ENCODE measurements around the gene TNIP1.

The TNIP1 gene

GRCh38 chr5:151096001-151096373, 15.2 kb upstream of the TNIP1 start:
- no peak for DNase-seq
- H3K27me3 ChIP-seq: no peaks in the 10 kb centered on the region
- no peaks in the 10 kb centered on the region for H3K9me3 ChIP-seq
- no peak overlapping the region for H3K4me3 ChIP-seq (ENCODE audit: low read depth, low read length)
- no peaks in the 10 kb centered on the region; the same call in none of the 2 replicates for H3K4me1 ChIP-seq
- TF ChIP-seq CTCF (IDR thresholded peaks at IDR 0.05; ENCODE audit: low read depth, low read length): no peak
- no peaks in the 10 kb centered on the region; the same call in 1 of the 2 replicates for H3K36me3 ChIP-seq

GRCh38 chr5:151095341-151096000, 14.6 kb upstream of the TNIP1 start:
- DNase-seq: no peak

GRCh38 chr5:151094852-151095245, 14.0 kb upstream of the TNIP1 start:
- Histone ChIP-seq H3K9me3 (no peaks in the 10 kb centered on the region), H3K27me3 (no peaks in the 10 kb centered on the region), H3K4me3 (ENCODE audit: low read depth, low read length) (no peak overlapping the region), H3K4me1 (no peaks in the 10 kb centered on the region; the same call in none of the 2 replicates), H3K36me3 (no peaks in the 10 kb centered on the region; the same call in 1 of the 2 replicates)
- no peak for TF ChIP-seq CTCF (IDR thresholded peaks at IDR 0.05; ENCODE audit: low read depth, low read length)
- DNase-seq: no peak

More at GRCh38 chr5:151095341-151096000, 14.6 kb upstream of the TNIP1 start:
- Histone ChIP-seq H3K27me3 (no peaks in the 10 kb centered on the region), H3K4me3 (ENCODE audit: low read depth, low read length) (no peak overlapping the region), H3K36me3 (no peaks in the 10 kb centered on the region; the same call in 1 of the 2 replicates), H3K9me3 (no peaks in the 10 kb centered on the region), H3K4me1 (no peaks in the 10 kb centered on the region; the same call in none of the 2 replicates)
- TF ChIP-seq CTCF (IDR thresholded peaks at IDR 0.05; ENCODE audit: low read depth, low read length): no peak

GRCh38 chr5:151094030-151094851, 13.4 kb upstream of the TNIP1 start:
- Histone ChIP-seq H3K4me1 (no peaks in the 10 kb centered on the region; the same call in none of the 2 replicates), H3K27me3 (no peaks in the 10 kb centered on the region), H3K4me3 (ENCODE audit: low read depth, low read length) (no peak overlapping the region), H3K9me3 (no peaks in the 10 kb centered on the region), H3K36me3 (no peaks in the 10 kb centered on the region)
- TF ChIP-seq CTCF (IDR thresholded peaks at IDR 0.05; ENCODE audit: low read depth, low read length): no peak
- DNase-seq: no peak

- no peak overlapping the region for H3K4me3 ChIP-seq (ENCODE audit: low read depth, low read length)
- no peak for DNase-seq
- H3K4me1 ChIP-seq: no peaks in the 10 kb centered on the region; the same call in none of the 2 replicates
- no peak for TF ChIP-seq CTCF (IDR thresholded peaks at IDR 0.05; ENCODE audit: low read depth, low read length)
- no peaks in the 10 kb centered on the region for H3K36me3 ChIP-seq
- H3K27me3 ChIP-seq: no peaks in the 10 kb centered on the region
- no peaks in the 10 kb centered on the region for H3K9me3 ChIP-seq
Observed at GRCh38 chr5:151093476-151093889, 12.6 kb upstream of the TNIP1 start.

- H3K4me3 ChIP-seq (ENCODE audit: low read depth, low read length): no peak overlapping the region
- TF ChIP-seq CTCF (IDR thresholded peaks at IDR 0.05; ENCODE audit: low read depth, low read length): no peak
- H3K4me1 ChIP-seq: no peaks in the 10 kb centered on the region; the same call in none of the 2 replicates
- H3K9me3 ChIP-seq: no peaks in the 10 kb centered on the region
- DNase-seq: no peak
- no peaks in the 10 kb centered on the region for H3K36me3 ChIP-seq
- no peaks in the 10 kb centered on the region for H3K27me3 ChIP-seq
Observed at GRCh38 chr5:151092762-151093161, 11.9 kb upstream of the TNIP1 start.
